HepG2 (cell line): ENCODE measurements around the gene BNC1. TPM values are rescaled to one million over a fixed set of nuclear protein-coding genes. Genes with fewer than 3 reads are reported as not detected.

Source experiments
- ATAC-seq: fragments of 200-7000 bp; cut with Tn5 transposase; 3 replicates; pipeline ENCODE4 v1.9.1; 2020; ENCODE audit warnings: mild to moderate bottlenecking, moderate library complexity
- BruUV-seq: library from RNA; stranded (reverse); fragments of 400-500 nt; replicated peaks from 2 replicates; lab custom pipeline; 2021; lab: Mats Ljungman, UMichigan
- CTCF ChIA-PET: fragments of 300-600 bp; formaldehyde crosslinking; extraction: SDS; loops from one replicate; lab custom pipeline; 2021; ENCODE audit warnings: low total read pairs, inconsistent platforms, low intra/inter-chr PET ratio; lab: Yijun Ruan, JAX
- POLR2A ChIA-PET: fragments of 350-600 bp; sonication (Branson Sonifier 250); formaldehyde crosslinking; loops from one replicate; lab custom pipeline; 2020; ENCODE audit warnings: antibody characterized with exemption, inconsistent platforms; lab: Yijun Ruan, JAX
- DNase-seq: peaks from one replicate; pipeline ENCODE4 v3.0.0-alpha.2; 2015; ENCODE audit warnings: low spot score
- FAIRE-seq: peaks from 3 replicates; lab custom pipeline; 2011; peaks lifted over from hg19 to GRCh38; lab: Jason Lieb, UNC
- H2AFZ ChIP-seq: one replicate; pipeline ENCODE4 v1.6.1; 2011; ENCODE audit warnings: low read length, inconsistent platforms
- H3K27ac ChIP-seq: fragments of 300-600 bp; 3 replicates; pipeline ENCODE4 v1.8.0; 2011; ENCODE audit warnings: mixed run types, mild to moderate bottlenecking, mixed read lengths, low read length, inconsistent platforms; ENCODE audit not compliant: insufficient read depth; ENCODE audit errors: extremely low read length
- H3K27me3 ChIP-seq, 2 experiments: fragments of 200-600 bp in 1 of 2; 2 replicates in 1 of 2; 3 replicates in 1 of 2; pipeline versions ENCODE4 v1.6.0 to v1.8.0; 2011; ENCODE audit warnings: low read length in 2 of 2, mild to moderate bottlenecking in 2 of 2, moderate library complexity in 2 of 2, inconsistent platforms in 1 of 2; ENCODE audit not compliant: insufficient read depth in 2 of 2, control insufficient read depth in 1 of 2
- H3K36me3 ChIP-seq, 2 experiments: fragments of 200-600 bp in 1 of 2; replicated peaks in 1 of 2; 2 replicates in 1 of 2; 3 replicates in 1 of 2; pipeline versions ENCODE4 v1.5.1 to v1.8.0; 2011; ENCODE audit warnings: low read length in 2 of 2, inconsistent platforms in 1 of 2; ENCODE audit not compliant: insufficient read depth in 2 of 2, control insufficient read depth in 1 of 2
- H3K4me1 ChIP-seq: 2 replicates; pipeline ENCODE4 v1.5.1; 2012; ENCODE audit warnings: low read length, inconsistent platforms; ENCODE audit not compliant: insufficient read depth
- H3K4me2 ChIP-seq: 2 replicates; pipeline ENCODE4 v1.6.0; 2011; ENCODE audit warnings: low read depth, low read length, inconsistent platforms
- H3K4me3 ChIP-seq, 3 experiments: fragments of 200-600 bp in 1 of 3; sonication (generic), shearing (Covaris generic) in 1 of 3; replicated peaks in 1 of 3; 2 replicates each; pipeline ENCODE4 v1.5.1; 2011 to 2016; ENCODE audit warnings: low read length in 3 of 3, inconsistent platforms in 2 of 3, low read depth in 2 of 3, mild to moderate bottlenecking in 2 of 3, control low read depth in 1 of 3, mixed read lengths in 1 of 3; ENCODE audit not compliant: insufficient read depth in 1 of 3
- H3K79me2 ChIP-seq: one replicate; pipeline ENCODE4 v1.6.1; 2011; ENCODE audit warnings: low read length, inconsistent platforms; ENCODE audit not compliant: insufficient read depth
- H3K9ac ChIP-seq: 2 replicates; pipeline ENCODE4 v1.6.0; 2011; ENCODE audit warnings: mild to moderate bottlenecking, low read depth, low read length, inconsistent platforms; ENCODE audit not compliant: insufficient read depth
- H3K9me3 ChIP-seq: 2 replicates; pipeline ENCODE4 v1.5.1; 2012; ENCODE audit warnings: mild to moderate bottlenecking, low read length
- H4K20me1 ChIP-seq: 2 replicates; pipeline ENCODE4 v1.6.0; 2011; ENCODE audit warnings: inconsistent platforms, mild to moderate bottlenecking, low read length, moderate library complexity; ENCODE audit not compliant: insufficient read depth
- CEBPG ChIP-seq: IDR thresholded peaks from 2 replicates; pipeline ENCODE4 v1.6.1; 2016
- CSRNP1 ChIP-seq: sonication (generic); formaldehyde crosslinking; IDR thresholded peaks from 2 replicates; pipeline ENCODE4 v1.8.1; 2023; ENCODE audit warnings: mild to moderate bottlenecking, missing genetic modification reagents
- FOXO4 ChIP-seq: sonication (generic); formaldehyde crosslinking; conservative IDR thresholded peaks from 2 replicates; pipeline ENCODE4 v1.8.1; 2023; ENCODE audit warnings: missing genetic modification reagents
- HNRNPL ChIP-seq: fragments of 200-400 bp; formaldehyde crosslinking; IDR thresholded peaks from 2 replicates; pipeline ENCODE4 v1.6.1; 2017; ENCODE audit warnings: mild to moderate bottlenecking, low read depth, low read length
- IKZF4 ChIP-seq: sonication (generic); formaldehyde crosslinking; IDR thresholded peaks from 2 replicates; pipeline ENCODE4 v1.5.1; 2020; ENCODE audit warnings: borderline replicate concordance, mild to moderate bottlenecking, low read depth, missing genetic modification reagents; ENCODE audit errors: not compliant biosample characterization
- KDM5A ChIP-seq: fragments of 200-600 bp; sonication (generic); IDR thresholded peaks from 2 replicates; pipeline ENCODE4 v1.7.0; 2018; ENCODE audit warnings: antibody characterized with exemption, mild to moderate bottlenecking, low read length, borderline replicate concordance
- KDM6A ChIP-seq: IDR thresholded peaks from 2 replicates; pipeline ENCODE4 v1.6.1; 2016; ENCODE audit warnings: low read depth
- TOPORS ChIP-seq: sonication (generic); formaldehyde crosslinking; IDR thresholded peaks from 2 replicates; pipeline ENCODE4 v1.8.0; 2023; ENCODE audit warnings: mild to moderate bottlenecking, missing genetic modification reagents
- YEATS4 ChIP-seq: sonication (generic); formaldehyde crosslinking; IDR thresholded peaks from 2 replicates; pipeline ENCODE4 v1.4.0; 2020; ENCODE audit warnings: missing genetic modification reagents, borderline replicate concordance
- ZNF24 ChIP-seq: fragments of 450-650 bp; IDR thresholded peaks from 2 replicates; pipeline ENCODE4 v1.6.1; 2017; ENCODE audit warnings: antibody characterized with exemption, mild to moderate bottlenecking
- ZNF251 ChIP-seq: sonication (generic); formaldehyde crosslinking; IDR thresholded peaks from 2 replicates; pipeline ENCODE4 v1.9.0; 2021; ENCODE audit warnings: mild to moderate bottlenecking, missing genetic modification reagents
- WGBS: methylation state at CpG from one replicate; pipeline ENCODE4 v1.1.6; 2017; ENCODE audit warnings: low lambda C conversion rate; 5-methylcytosine and 5-hydroxymethylcytosine counted together
- in situ Hi-C: cut with HindIII; loops from 2 replicates; pipeline ENCODE4 v1.10.0; 2017; ENCODE audit warnings: low pct_unique_long_range_greater_than_20kb; ENCODE audit not compliant: extremely low pct_ligation_motif_present
- intact Hi-C: fragments of 100-400 bp; cut with micrococcal nuclease; formaldehyde crosslinking; loops from one replicate; pipeline ENCODE4 v1.10.0; 2022; ENCODE audit not compliant: unreplicated experiment
- polyA plus RNA-seq, 8 experiments: library from polyadenylated mRNA; depleted of rRNA in 3 of 8; stranded (reverse) in 7 of 8; unstranded in 1 of 8; fragments of >200 nt; fragmentation: Illumina TruSeq in 4 of 8; extraction: Trizol in 4 of 8; gene quantifications; 2 replicates each; pipeline versions ENCODE4 v1.2.1 to v1.2.3, GENCODE V29; 2011 to 2016; ENCODE audit warnings: low read depth in 4 of 8, missing spikeins in 1 of 8, mixed read lengths in 1 of 8; ENCODE audit not compliant: insufficient read depth in 1 of 8
- total RNA-seq, 5 experiments: library from RNA; depleted of rRNA; stranded (reverse); fragments of >200 nt; fragmentation: Illumina TruSeq; extraction: Trizol; gene quantifications; 2 replicates each; pipeline ENCODE4 v1.2.3, GENCODE V29; 2016; ENCODE audit warnings: low read depth in 1 of 5
- TF ChIP-seq, protein P1 (sequence below): IDR thresholded peaks from 2 replicates; pipeline ENCODE4 v1.6.1; 2016; ENCODE audit warnings: missing biosample characterization, missing genetic modification reagents, low read depth

BNC1 gene
- total and polyA plus RNA-seq, 2 of the 13 experiments (the other 11 are each of a cell fraction or from before 2014, with no cell fraction given), result not detected

DNA sequence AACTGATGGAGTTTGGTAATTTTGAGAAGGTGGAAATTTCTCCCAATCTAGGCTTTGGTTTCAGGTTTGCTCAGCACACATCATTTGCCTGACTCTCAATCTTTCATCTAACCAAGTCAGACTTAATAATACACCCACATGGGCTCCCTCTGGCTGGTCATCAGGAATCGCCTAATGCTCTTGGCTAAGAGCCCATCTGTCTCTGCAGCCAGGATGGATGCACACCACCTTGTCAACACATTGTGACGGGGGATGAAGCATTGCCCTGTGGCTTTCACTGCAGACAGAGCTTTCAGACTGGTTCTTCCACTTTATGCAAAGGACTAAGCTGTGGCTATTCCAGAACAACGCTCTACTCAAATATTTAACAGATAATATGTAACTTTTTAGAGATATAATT is 73.8 kb downstream of the BNC1 start:
- ATAC-seq (no peak), FAIRE-seq (no peak), DNase-seq (no peak)
- H3K27me3 ChIP-seq, result peaks cover 3 to 34% of the 10 kb centered on the region in 2 experiments; a peak in 4 of 5 replicates
- no peak overlapping the region for H3K27ac ChIP-seq
- intact Hi-C loops (no loop called here), in situ Hi-C loops (no loop called here)
- TF ChIP-seq ZNF251 (CRISPR knock-in tag) (no peak), CEBPG (CRISPR knock-in tag) (no peak), YEATS4 (CRISPR knock-in tag) (no peak), IKZF4 (CRISPR knock-in tag) (no peak), CSRNP1 (no peak)
- H3K79me2 ChIP-seq, result no peaks in the 10 kb centered on the region
- ChIA-PET CTCF (no interaction called here), POLR2A (no interaction called here)
- no peak overlapping the region for H3K9ac ChIP-seq
- no peak overlapping the region for H2AFZ ChIP-seq
- no peaks in the 10 kb centered on the region for H3K4me1 ChIP-seq
- WGBS, result 4% methylated on average over 2 of the region's 3 CpGs
- no peak overlapping the region for H3K4me3 ChIP-seq
- H4K20me1 ChIP-seq, result no peaks in the 10 kb centered on the region
- no TSS peak for BruUV-seq
- H3K36me3 ChIP-seq, result no peaks in the 10 kb centered on the region
- H3K9me3 ChIP-seq, result no peaks in the 10 kb centered on the region
- H3K4me2 ChIP-seq, result no peak overlapping the region

- Histone ChIP-seq H3K9me3 (no peaks in the 10 kb centered on the region), H2AFZ (no peak overlapping the region), H3K4me1 (no peaks in the 10 kb centered on the region), H3K27ac (no peak overlapping the region), H3K79me2 (no peaks in the 10 kb centered on the region), H4K20me1 (no peaks in the 10 kb centered on the region), H3K4me3 (no peak overlapping the region), H3K9ac (no peak overlapping the region), H3K36me3 (no peaks in the 10 kb centered on the region), H3K4me2 (no peak overlapping the region)
- in situ Hi-C loops (no loop called here), intact Hi-C loops (loop anchor here (5.0 kb wide), 1 partner anchor 142 kb away; the partner anchor contains the start of gene BTBD1)
- no TSS peak for BruUV-seq
- ATAC-seq (peak; percentile 61), FAIRE-seq (no peak)
- ChIA-PET CTCF (no interaction called here), POLR2A (no interaction called here)
- WGBS, result 22% methylated on average over 5 of the region's 5 CpGs
- no peak for TF ChIP-seq FOXO4
- no peak for TF ChIP-seq KDM5A
- no peak for TF ChIP-seq HNRNPL
- TF ChIP-seq, protein P1, sequence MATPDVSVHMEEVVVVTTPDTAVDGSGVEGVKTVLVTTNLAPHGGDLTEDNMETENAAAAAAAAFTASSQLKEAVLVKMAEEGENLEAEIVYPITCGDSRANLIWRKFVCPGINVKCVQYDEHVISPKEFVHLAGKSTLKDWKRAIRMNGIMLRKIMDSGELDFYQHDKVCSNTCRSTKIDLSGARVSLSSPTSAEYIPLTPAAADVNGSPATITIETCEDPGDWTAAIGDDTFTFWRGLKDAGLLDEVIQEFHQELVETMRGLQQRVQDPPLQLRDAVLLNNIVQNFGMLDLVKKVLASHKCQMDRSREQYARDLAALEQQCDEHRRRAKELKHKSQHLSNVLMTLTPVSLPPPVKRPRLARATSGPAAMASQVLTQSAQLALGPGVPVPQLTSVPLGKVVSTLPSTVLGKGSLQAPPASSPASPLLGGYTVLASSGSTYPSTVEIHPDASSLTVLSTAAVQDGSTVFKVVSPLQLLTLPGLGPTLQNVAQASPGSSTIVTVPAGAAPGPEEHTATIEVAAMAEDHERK, result no peak
- no peak for TF ChIP-seq TOPORS (CRISPR knock-in tag)
- TF ChIP-seq ZNF24, result no peak
- TF ChIP-seq KDM6A, result no peak
- TF ChIP-seq, all 625 proteins: peak for 0
- H3K27me3 ChIP-seq, result peaks cover 3 to 35% of the 10 kb centered on the region in 2 experiments; a peak in 4 of 5 replicates
- DNase-seq, result peak; percentile 2
Observed at GRCh38 chr15:83209333-83209732, 75.1 kb downstream of the BNC1 start.
